Naive thymus-derived CD4-positive, alpha-beta T cell (primary cell): ENCODE measurements around the gene NACC2. TPM values are rescaled to one million over a fixed set of nuclear protein-coding genes. Genes with fewer than 3 reads are reported as not detected.

Experiments
- ATAC-seq: fragments of 150-1000 bp; cut with Tn5 transposase; 2 replicates; pipeline ENCODE4 v1.10.0; 2021; ENCODE audit warnings: mild to moderate bottlenecking, moderate library complexity
- CTCF ChIA-PET: fragments of 350-600 bp; sonication (Branson Sonifier 250); formaldehyde crosslinking; loops from one replicate; lab custom pipeline; 2021; ENCODE audit warnings: antibody characterized with exemption; lab: Charles Lee
- POLR2A ChIA-PET: fragments of 350-600 bp; sonication (Branson Sonifier 250); formaldehyde crosslinking; loops from one replicate; lab custom pipeline; 2021; ENCODE audit warnings: antibody characterized with exemption, inconsistent platforms; lab: Charles Lee
- DNase-seq, 9 donors: peaks; one replicate each; pipeline versions ENCODE4 v3.0.0 to v3.0.0-alpha.2; 2020 to 2022; ENCODE audit warnings: mixed read lengths in 1 of 9
- H3K27ac ChIP-seq: one replicate; pipeline ENCODE4 v1.7.0; 2013; ENCODE audit warnings: mild to moderate bottlenecking, low read depth, low read length, moderate library complexity
- H3K27me3 ChIP-seq, 2 donors: one replicate each; pipeline ENCODE4 v1.7.0; 2013; ENCODE audit warnings: low read length in 2 of 2, mild to moderate bottlenecking in 2 of 2, moderate library complexity in 2 of 2; ENCODE audit not compliant: control insufficient read depth in 2 of 2, insufficient read depth in 2 of 2
- H3K36me3 ChIP-seq, 3 experiments: 1 replicate in 2 of 3; 2 replicates in 1 of 3; pipeline ENCODE4 v1.7.0; 2013; ENCODE audit warnings: low read length in 3 of 3, mild to moderate bottlenecking in 3 of 3, moderate library complexity in 1 of 3; ENCODE audit not compliant: insufficient read depth in 3 of 3, control insufficient read depth in 2 of 3
- H3K4me1 ChIP-seq, 2 donors: one replicate each; pipeline ENCODE4 v1.7.0; 2013; ENCODE audit warnings: low read length in 2 of 2, mild to moderate bottlenecking in 2 of 2, moderate library complexity in 1 of 2; ENCODE audit not compliant: control insufficient read depth in 2 of 2, insufficient read depth in 2 of 2
- H3K4me3 ChIP-seq: 2 replicates; pipeline ENCODE4 v1.7.0; 2013; ENCODE audit warnings: mild to moderate bottlenecking, low read length
- H3K9me3 ChIP-seq, 3 experiments: 1 replicate in 2 of 3; 2 replicates in 1 of 3; pipeline ENCODE4 v1.7.0; 2013; ENCODE audit warnings: low read length in 3 of 3; ENCODE audit not compliant: control insufficient read depth in 2 of 3
- H3K27ac Mint-ChIP-seq, 9 donors: one replicate each; pipeline ENCODE4 v1.8.0; 2020 to 2022; ENCODE audit warnings: mixed read lengths in 9 of 9, mild to moderate bottlenecking in 8 of 9, moderate library complexity in 5 of 9, inconsistent platforms in 2 of 9
- H3K27me3 Mint-ChIP-seq, 5 donors: one replicate each; pipeline ENCODE4 v1.8.0; 2021 to 2022; ENCODE audit warnings: mixed read lengths in 5 of 5, mild to moderate bottlenecking in 1 of 5
- H3K36me3 Mint-ChIP-seq, 5 donors: one replicate each; pipeline ENCODE4 v1.8.0; 2020 to 2022; ENCODE audit warnings: mixed read lengths in 5 of 5, mild to moderate bottlenecking in 3 of 5, inconsistent platforms in 1 of 5
- H3K4me1 Mint-ChIP-seq, 7 donors: one replicate each; pipeline ENCODE4 v1.8.0; 2020 to 2022; ENCODE audit warnings: mixed read lengths in 7 of 7, mild to moderate bottlenecking in 3 of 7, inconsistent platforms in 1 of 7
- H3K4me3 Mint-ChIP-seq, 10 donors: one replicate each; pipeline ENCODE4 v1.8.0; 2020 to 2022; ENCODE audit warnings: mild to moderate bottlenecking in 10 of 10, mixed read lengths in 10 of 10, moderate library complexity in 6 of 10, inconsistent platforms in 2 of 10
- H3K9me3 Mint-ChIP-seq, 11 donors: one replicate each; pipeline ENCODE4 v1.8.0; 2020 to 2022; ENCODE audit warnings: mixed read lengths in 11 of 11, mild to moderate bottlenecking in 4 of 11, inconsistent platforms in 1 of 11, moderate library complexity in 1 of 11
- intact Hi-C, 2 donors: fragments of 100-400 bp; cut with micrococcal nuclease; formaldehyde crosslinking; loops; one replicate each; pipeline ENCODE4 v1.15.1; 2023
- polyA plus RNA-seq, 2 donors: library from polyadenylated mRNA; unstranded; fragments of 300-500 nt; fragmentation: Illumina TruSeq; gene quantifications; one replicate each; pipeline ENCODE4 v1.2.3, GENCODE V29; 2021
- total RNA-seq, 6 experiments: library from RNA in 5 of 6; stranded (reverse) in 5 of 6; gene quantifications; 1 replicate in 5 of 6; 2 replicates in 1 of 6; pipeline ENCODE4 v1.2.3 and lab custom pipeline; 2021 to 2026

NACC2 gene
- total and polyA plus RNA-seq, 7 experiments from 2014 or later, result 0.92 to 17.7 (median 7.5) TPM

- H3K4me3 Mint-ChIP-seq, result peak overlapping the region; percentile 44 to 86 (median 73)
- H3K4me1 ChIP-seq, result peaks cover 11 to 17% of the 10 kb centered on the region in 2 donors
- H3K36me3 Mint-ChIP-seq, result no peaks in the 10 kb centered on the region
- ATAC-seq, result no peak
- POLR2A ChIA-PET, result interaction anchor here (1.2 to 5.5 kb wide), 4 partner anchors 10 to 234 kb away, joined by 3 to 38 read pairs (median 21); no protein-coding TSS in a partner anchor
- peak overlapping the region in 3 of 9 donors; percentile 26 to 72 (median 62) for H3K27ac Mint-ChIP-seq
- H3K4me1 Mint-ChIP-seq, result peaks cover 5 to 34% (median 19%) of the 10 kb centered on the region in 7 donors
- no peaks in the 10 kb centered on the region for H3K9me3 ChIP-seq
- no peaks in the 10 kb centered on the region for H3K9me3 Mint-ChIP-seq
- CTCF ChIA-PET, result interaction anchor here (0.6 to 0.9 kb wide), 3 partner anchors 10 to 127 kb away, joined by 3 to 4 read pairs (median 4); no protein-coding TSS in a partner anchor
- peak overlapping the region; percentile 37 for H3K4me3 ChIP-seq
- H3K27me3 Mint-ChIP-seq, result peaks cover 0 to 32% (median 0%) of the 10 kb centered on the region in 5 donors
- H3K27me3 ChIP-seq, result no peaks in the 10 kb centered on the region
- no peak for DNase-seq
- no peak overlapping the region for H3K27ac ChIP-seq
- no peaks in the 10 kb centered on the region for H3K36me3 ChIP-seq
- intact Hi-C loops, result no loop called here
Measured at GRCh38 chr9:136096505-136097001, 1.5 kb upstream of the NACC2 start.

- peak; percentile 80 for ATAC-seq
Measured at GRCh38 chr9:136093995-136094881, 851 bp downstream of the NACC2 start.

GRCh38 chr9:136093346-136093986 is 1.6 kb downstream of the NACC2 start:
- Histone ChIP-seq H3K27me3 (no peaks in the 10 kb centered on the region), H3K4me3 (peak overlapping the region; percentile 29), H3K9me3 (no peaks in the 10 kb centered on the region), H3K4me1 (peaks cover 13 to 21% of the 10 kb centered on the region in 2 donors), H3K36me3 (no peaks in the 10 kb centered on the region), H3K27ac (peak overlapping the region; percentile 64)
- Mint-ChIP-seq H3K36me3 (no peaks in the 10 kb centered on the region), H3K9me3 (no peaks in the 10 kb centered on the region), H3K4me1 (peaks cover 6 to 33% (median 19%) of the 10 kb centered on the region in 7 donors), H3K27me3 (peaks cover 0 to 27% (median 0%) of the 10 kb centered on the region in 5 donors), H3K4me3 (peak overlapping the region; percentile 47 to 85 (median 70)), H3K27ac (peak overlapping the region in 5 of 9 donors; percentile 34 to 73 (median 67))
- ChIA-PET CTCF (interaction anchor here (0.6 to 1.3 kb wide), 6 partner anchors 14 to 126 kb away, joined by 3 to 12 read pairs (median 3); no protein-coding TSS in a partner anchor), POLR2A (interaction anchor here (0.6 to 5.5 kb wide), 6 partner anchors 13 to 174 kb away, joined by 4 to 38 read pairs (median 12); no protein-coding TSS in a partner anchor)
- intact Hi-C loops, result no loop called here
- DNase-seq (no peak), ATAC-seq (no peak)

More at GRCh38 chr9:136093995-136094881, 851 bp downstream of the NACC2 start:
- Mint-ChIP-seq H3K4me3 (peak overlapping the region; percentile 47 to 85 (median 70)), H3K9me3 (no peaks in the 10 kb centered on the region), H3K27me3 (peaks cover 0 to 33% (median 0%) of the 10 kb centered on the region in 5 donors), H3K4me1 (peaks cover 11 to 41% (median 26%) of the 10 kb centered on the region in 7 donors), H3K27ac (peak overlapping the region in 7 of 9 donors; percentile 17 to 73 (median 34)), H3K36me3 (no peaks in the 10 kb centered on the region)
- H3K27ac ChIP-seq, result peak overlapping the region; percentile 64
- intact Hi-C loops, result loop anchor here (1.0 to 2.0 kb wide), 2 partner anchors 24 to 25 kb away; partner anchors contain the start of gene TMEM250 (in 2 of the 2)
- peak in 8 of 9 donors; percentile 43 to 59 (median 48) for DNase-seq
- peaks cover 13 to 21% of the 10 kb centered on the region in 2 donors for H3K4me1 ChIP-seq
- H3K27me3 ChIP-seq, result no peaks in the 10 kb centered on the region
- CTCF ChIA-PET, result interaction anchor here (0.6 to 1.3 kb wide), 6 partner anchors 13 to 127 kb away, joined by 3 to 12 read pairs (median 3); no protein-coding TSS in a partner anchor
- H3K36me3 ChIP-seq, result no peaks in the 10 kb centered on the region
- POLR2A ChIA-PET, result interaction anchor here (0.6 to 5.5 kb wide), 7 partner anchors 12 to 173 kb away, joined by 3 to 38 read pairs (median 5); no protein-coding TSS in a partner anchor
- no peaks in the 10 kb centered on the region for H3K9me3 ChIP-seq
- H3K4me3 ChIP-seq, result peak overlapping the region; percentile 29

- no peaks in the 10 kb centered on the region for H3K9me3 ChIP-seq
Measured at GRCh38 chr9:136092741-136093140, 2.3 kb downstream of the NACC2 start.

GRCh38 chr9:136092353-136092650 is 2.8 kb downstream of the NACC2 start:
- DNase-seq, result no peak
- POLR2A ChIA-PET, result no interaction called here

More at GRCh38 chr9:136092741-136093140, 2.3 kb downstream of the NACC2 start:
- ATAC-seq (no peak), DNase-seq (no peak)
- Mint-ChIP-seq H3K27me3 (peaks cover 0 to 24% (median 0%) of the 10 kb centered on the region in 5 donors), H3K4me1 (peaks cover 4 to 32% (median 17%) of the 10 kb centered on the region in 7 donors), H3K4me3 (peak overlapping the region; percentile 17 to 85 (median 64)), H3K36me3 (no peaks in the 10 kb centered on the region), H3K27ac (peak overlapping the region in 4 of 9 donors; percentile 34 to 73 (median 59)), H3K9me3 (no peaks in the 10 kb centered on the region)
- Histone ChIP-seq H3K27me3 (no peaks in the 10 kb centered on the region), H3K27ac (no peak overlapping the region), H3K36me3 (no peaks in the 10 kb centered on the region), H3K4me1 (peaks cover 14 to 21% of the 10 kb centered on the region in 2 donors), H3K4me3 (no peak overlapping the region)
- ChIA-PET CTCF (interaction anchor here (3.6 kb wide), 1 partner anchor 29 kb away, joined by 22 read pairs; no protein-coding TSS in a partner anchor), POLR2A (no interaction called here)
- intact Hi-C loops, result no loop called here

More at GRCh38 chr9:136092353-136092650, 2.8 kb downstream of the NACC2 start:
- Histone ChIP-seq H3K9me3 (no peaks in the 10 kb centered on the region), H3K27ac (no peak overlapping the region), H3K36me3 (no peaks in the 10 kb centered on the region), H3K4me1 (peaks cover 14 to 21% of the 10 kb centered on the region in 2 donors), H3K27me3 (no peaks in the 10 kb centered on the region), H3K4me3 (no peak overlapping the region)
- Mint-ChIP-seq H3K36me3 (no peaks in the 10 kb centered on the region), H3K4me1 (peaks cover 4 to 32% (median 17%) of the 10 kb centered on the region in 7 donors), H3K27ac (peak overlapping the region in 1 of 9 donors; percentile 73), H3K27me3 (peaks cover 0 to 20% (median 0%) of the 10 kb centered on the region in 5 donors), H3K4me3 (peak overlapping the region in 2 of 10 donors; percentile 82 to 85), H3K9me3 (no peaks in the 10 kb centered on the region)
- ATAC-seq, result no peak
- CTCF ChIA-PET, result interaction anchor here (3.6 kb wide), 1 partner anchor 30 kb away, joined by 22 read pairs; no protein-coding TSS in a partner anchor
- intact Hi-C loops, result no loop called here
